ENCODE data around the gene CD19.

DNA sequence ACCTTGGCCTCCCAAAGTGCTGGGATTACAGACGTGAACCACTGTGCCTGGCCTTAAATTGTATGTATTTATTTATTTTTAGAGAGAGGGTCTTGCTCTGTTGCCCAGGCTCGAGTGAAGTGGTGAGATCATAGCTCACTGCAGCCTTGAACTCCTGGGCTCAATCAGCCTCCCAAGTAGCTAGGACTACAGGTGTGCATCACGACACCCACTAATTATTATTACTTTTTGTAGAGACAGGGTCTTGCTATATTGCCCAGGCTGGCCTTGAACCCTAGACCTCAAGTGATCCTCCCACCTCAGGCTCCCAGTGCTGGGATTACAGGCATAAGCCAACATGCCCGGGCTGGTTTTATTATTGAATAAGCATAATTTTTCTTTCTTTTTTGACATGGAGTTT, 14.9 kb downstream of the CD19 start:
- TF ChIP-seq, protein P1, sequence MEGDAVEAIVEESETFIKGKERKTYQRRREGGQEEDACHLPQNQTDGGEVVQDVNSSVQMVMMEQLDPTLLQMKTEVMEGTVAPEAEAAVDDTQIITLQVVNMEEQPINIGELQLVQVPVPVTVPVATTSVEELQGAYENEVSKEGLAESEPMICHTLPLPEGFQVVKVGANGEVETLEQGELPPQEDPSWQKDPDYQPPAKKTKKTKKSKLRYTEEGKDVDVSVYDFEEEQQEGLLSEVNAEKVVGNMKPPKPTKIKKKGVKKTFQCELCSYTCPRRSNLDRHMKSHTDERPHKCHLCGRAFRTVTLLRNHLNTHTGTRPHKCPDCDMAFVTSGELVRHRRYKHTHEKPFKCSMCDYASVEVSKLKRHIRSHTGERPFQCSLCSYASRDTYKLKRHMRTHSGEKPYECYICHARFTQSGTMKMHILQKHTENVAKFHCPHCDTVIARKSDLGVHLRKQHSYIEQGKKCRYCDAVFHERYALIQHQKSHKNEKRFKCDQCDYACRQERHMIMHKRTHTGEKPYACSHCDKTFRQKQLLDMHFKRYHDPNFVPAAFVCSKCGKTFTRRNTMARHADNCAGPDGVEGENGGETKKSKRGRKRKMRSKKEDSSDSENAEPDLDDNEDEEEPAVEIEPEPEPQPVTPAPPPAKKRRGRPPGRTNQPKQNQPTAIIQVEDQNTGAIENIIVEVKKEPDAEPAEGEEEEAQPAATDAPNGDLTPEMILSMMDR (IDR thresholded peaks at IDR 0.05): no peak
- TF ChIP-seq POLR2A (IDR thresholded peaks at IDR 0.05): no peak
- TF ChIP-seq POLR2AphosphoS5 (IDR thresholded peaks at IDR 0.05): no peak
